ENCODE results near the gene LCN1.
"Not testable (repeated sequence)": the region's sequence is repeated elsewhere in the genome, so short reads cannot be mapped to it uniquely, and the experiment has no call there.

- TF ChIP-seq CTCF (conservative IDR thresholded peaks at IDR 0.05; ENCODE audit: low read depth, low read length); MAFK (IDR thresholded peaks at IDR 0.05; ENCODE audit: low read depth, low read length); USF2 (IDR thresholded peaks at IDR 0.05; ENCODE audit: low read depth, low read length); CEBPB (IDR thresholded peaks at IDR 0.05; ENCODE audit: low read depth, low read length); ELK1 (IDR thresholded peaks at IDR 0.05; ENCODE audit: borderline replicate concordance, low read depth, low read length): not testable (repeated sequence)
Measured at GRCh38 chr9:135545646-135546176, 24.5 kb downstream of the LCN1 start, which contains the start of gene OBP2A.

Measured in IMR-90 (cell line).